Lower lobe of right lung (tissue), 2 donors: ENCODE measurements around the gene KIF22. TPM values are rescaled to one million over a fixed set of nuclear protein-coding genes. Genes with fewer than 3 reads are reported as not detected.

Experiments
- ATAC-seq, 2 donors: fragments of 200-7000 bp; cut with Tn5 transposase; one replicate each; pipeline ENCODE4 v1.9.1; 2020 to 2022; ENCODE audit warnings: mild to moderate bottlenecking in 2 of 2, moderate library complexity in 2 of 2
- DNase-seq: peaks from one replicate; pipeline ENCODE4 v3.0.0-alpha.2; 2020
- H3K27ac ChIP-seq: fragments of 200-600 bp; one replicate; pipeline ENCODE4 v1.8.0; 2022
- H3K27me3 ChIP-seq: fragments of 200-600 bp; one replicate; pipeline ENCODE4 v1.8.0; 2022; ENCODE audit warnings: low read depth
- H3K36me3 ChIP-seq: fragments of 200-600 bp; one replicate; pipeline ENCODE4 v1.8.0; 2022; ENCODE audit warnings: mild to moderate bottlenecking
- H3K4me1 ChIP-seq: fragments of 200-600 bp; one replicate; pipeline ENCODE4 v1.8.0; 2022
- H3K4me3 ChIP-seq: fragments of 200-600 bp; one replicate; pipeline ENCODE4 v1.8.0; 2022; ENCODE audit warnings: mild to moderate bottlenecking
- H3K9me3 ChIP-seq: fragments of 200-600 bp; one replicate; pipeline ENCODE4 v1.8.0; 2022
- CTCF ChIP-seq: fragments of 200-600 bp; IDR thresholded peaks from one replicate; pipeline ENCODE4 v1.8.0; 2022; ENCODE audit warnings: antibody characterized with exemption, mild to moderate bottlenecking
- intact Hi-C: fragments of 100-400 bp; cut with DNase I; formaldehyde crosslinking; loops from one replicate; pipeline ENCODE4 v1.11.0; 2022
- total RNA-seq: library from RNA; stranded (reverse); fragmentation: NEBNext Ultra II Directional; extraction: Animal tissue kit (Norgen Biotek cat#: 25700); gene quantifications from one replicate; pipeline ENCODE4 v1.2.1, GENCODE V29; 2021
- donor health status: DM: no; HTN: yes; CAD: no; lungs with severe emphysema.

The KIF22 gene
- total RNA-seq, 1 donor from 2014 or later: 21.8 TPM

- H3K4me3 ChIP-seq: peak overlapping the region; percentile 97
- ATAC-seq (no peak), DNase-seq (no peak)
- H3K9me3 ChIP-seq: no peaks in the 10 kb centered on the region
- H3K27ac ChIP-seq: peak overlapping the region; percentile 97
- TF ChIP-seq CTCF: no peak
- intact Hi-C loops: no loop called here
- H3K36me3 ChIP-seq: peaks cover 18% of the 10 kb centered on the region
- no peaks in the 10 kb centered on the region for H3K27me3 ChIP-seq
- peaks cover 28% of the 10 kb centered on the region for H3K4me1 ChIP-seq
Observed at GRCh38 chr16:29804020-29804419, 13.5 kb downstream of the KIF22 start.

- H3K4me3 ChIP-seq: peak overlapping the region; percentile 97
- ATAC-seq: peak; percentile 13 to 14
- TF ChIP-seq CTCF: no peak
- H3K27ac ChIP-seq: peak overlapping the region; percentile 97
- DNase-seq: peak; percentile 81
- H3K4me1 ChIP-seq: peaks cover 34% of the 10 kb centered on the region
- H3K36me3 ChIP-seq: peaks cover 18% of the 10 kb centered on the region
- no peaks in the 10 kb centered on the region for H3K9me3 ChIP-seq
- intact Hi-C loops: no loop called here
- H3K27me3 ChIP-seq: no peaks in the 10 kb centered on the region
Observed at GRCh38 chr16:29804455-29805231, 14.1 kb downstream of the KIF22 start.

GRCh38 chr16:29805232-29806098 lies 14.9 kb downstream of the KIF22 start:
- no peaks in the 10 kb centered on the region for H3K9me3 ChIP-seq
- H3K4me3 ChIP-seq: peak overlapping the region; percentile 97
- peak; percentile 99 for DNase-seq
- peak overlapping the region; percentile 97 for H3K27ac ChIP-seq
- H3K36me3 ChIP-seq: peaks cover 21% of the 10 kb centered on the region
- H3K27me3 ChIP-seq: no peaks in the 10 kb centered on the region
- peaks cover 42% of the 10 kb centered on the region for H3K4me1 ChIP-seq
- no peak for TF ChIP-seq CTCF
- ATAC-seq: peak; percentile 90 to 95
- intact Hi-C loops: no loop called here

- Histone ChIP-seq H3K4me1 (peaks cover 49% of the 10 kb centered on the region), H3K4me3 (peak within 1 kb of the TSS; percentile 97), H3K27me3 (no peaks in the 10 kb centered on the region), H3K9me3 (no peaks in the 10 kb centered on the region), H3K36me3 (peaks cover 21% of the 10 kb centered on the region), H3K27ac (peak within 1 kb of the TSS; percentile 97)
- DNase-seq (no peak), ATAC-seq (peak; percentile 1 to 23)
- intact Hi-C loops: no loop called here
- no peak for TF ChIP-seq CTCF
Observed at GRCh38 chr16:29806099-29806579, 15.6 kb downstream of the KIF22 start, which contains the start of gene MAZ. Gene MAZ, plus strand, starts transcription at chr16:29806529. Its CDS starts 173 bp downstream, at chr16:29806702.

DNA sequence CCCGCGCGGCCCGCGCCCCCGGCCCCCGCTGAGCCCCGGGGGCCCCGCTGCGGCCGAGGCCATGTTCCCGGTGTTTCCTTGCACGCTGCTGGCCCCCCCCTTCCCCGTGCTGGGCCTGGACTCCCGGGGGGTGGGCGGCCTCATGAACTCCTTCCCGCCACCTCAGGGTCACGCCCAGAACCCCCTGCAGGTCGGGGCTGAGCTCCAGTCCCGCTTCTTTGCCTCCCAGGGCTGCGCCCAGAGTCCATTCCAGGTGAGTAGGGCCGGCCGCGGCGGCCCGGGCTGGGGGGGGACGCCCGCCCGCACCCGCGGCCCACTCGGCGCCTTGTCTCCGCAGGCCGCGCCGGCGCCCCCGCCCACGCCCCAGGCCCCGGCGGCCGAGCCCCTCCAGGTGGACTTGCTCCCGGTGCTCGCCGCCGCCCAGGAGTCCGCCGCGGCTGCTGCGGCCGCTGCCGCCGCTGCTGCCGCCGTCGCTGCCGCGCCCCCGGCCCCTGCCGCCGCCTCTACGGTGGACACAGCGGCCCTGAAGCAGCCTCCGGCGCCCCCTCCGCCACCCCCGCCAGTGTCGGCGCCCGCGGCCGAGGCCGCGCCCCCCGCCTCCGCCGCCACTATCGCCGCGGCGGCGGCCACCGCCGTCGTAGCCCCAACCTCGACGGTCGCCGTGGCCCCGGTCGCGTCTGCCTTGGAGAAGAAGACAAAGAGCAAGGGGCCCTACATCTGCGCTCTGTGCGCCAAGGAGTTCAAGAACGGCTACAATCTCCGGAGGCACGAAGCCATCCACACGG lies 16.3 kb downstream of the KIF22 start:
- TF ChIP-seq CTCF: no peak
- Histone ChIP-seq H3K4me3 (peak overlapping the region; percentile 69), H3K4me1 (peaks cover 53% of the 10 kb centered on the region), H3K27me3 (no peaks in the 10 kb centered on the region), H3K27ac (peak overlapping the region; percentile 86), H3K9me3 (no peaks in the 10 kb centered on the region), H3K36me3 (peaks cover 21% of the 10 kb centered on the region)
- ATAC-seq: no peak
- intact Hi-C loops: no loop called here
- DNase-seq: peak; percentile 78
